ENCODE results near the gene VASH1. TPM values are rescaled to one million over a fixed set of nuclear protein-coding genes. Genes with fewer than 3 reads are reported as not detected.
A peak's percentile ranks its signal among the peaks of the same experiment; 100 is the strongest.

Gene VASH1
- total RNA-seq, 2 experiments from 2014 or later, result 7.3 to 9.2 TPM

- Mint-ChIP-seq H3K36me3 (ENCODE audit: low read depth) (peaks cover 41% of the 10 kb centered on the region), H3K4me1 (ENCODE audit: low read depth) (peaks cover 35% of the 10 kb centered on the region), H3K27ac (peak overlapping the region; percentile 96), H3K9me3 (no peaks in the 10 kb centered on the region), H3K4me3 (peak overlapping the region; percentile 96), H3K27me3 (no peaks in the 10 kb centered on the region)
- intact Hi-C loops (cut with DNase I, micrococcal nuclease), result loop anchor here in 1 of 2 experiments (2.0 to 10.0 kb wide), 5 partner anchors 507 to 825 kb away; partner anchors contain the start of genes AHSA1, IFT43, SAMD15 and SPTLC2
- H3K27ac ChIP-seq (ENCODE audit: low read depth in 1 of 2, low read length in 2 of 2), result peak overlapping the region; percentile 39 to 67
- H3K4me1 ChIP-seq (ENCODE audit: insufficient read depth, low read length), result peaks cover 28% of the 10 kb centered on the region
- no peak for TF ChIP-seq CTCF (IDR thresholded peaks at IDR 0.05)
- H3K27me3 ChIP-seq (ENCODE audit: control insufficient read depth in 1 of 2, insufficient read depth in 2 of 2, low read length in 2 of 2), result no peaks in the 10 kb centered on the region
- ChIA-PET CTCF (interaction anchor here (0.9 to 1.8 kb wide), 6 partner anchors 27 to 504 kb away, joined by 3 to 7 read pairs (median 4); no protein-coding TSS in a partner anchor), POLR2A (interaction anchor here (0.6 to 1.9 kb wide), 12 partner anchors 12 to 1039 kb away, joined by 3 to 7 read pairs (median 4); partner anchors contain the start of genes CIPC and VASH1)
- DNase-seq (peak in 3 of 14 experiments; percentile 4 to 34 (median 27)), ATAC-seq (ENCODE audit: poor library complexity) (no peak)
- H3K4me3 ChIP-seq (ENCODE audit: low read length), result peak overlapping the region; percentile 84
- no peaks in the 10 kb centered on the region for H3K9me3 ChIP-seq (ENCODE audit: control insufficient read depth in 1 of 2, insufficient read depth in 1 of 2, low read length in 2 of 2)
- H3K36me3 ChIP-seq (ENCODE audit: insufficient read depth, low read length), result peaks cover 22% of the 10 kb centered on the region
Measured at GRCh38 chr14:76812093-76812421, 50.8 kb downstream of the VASH1 start.

- TF ChIP-seq CTCF (IDR thresholded peaks at IDR 0.05), result no peak
- Histone ChIP-seq H3K4me1 (ENCODE audit: insufficient read depth, low read length) (peaks cover 28% of the 10 kb centered on the region), H3K36me3 (ENCODE audit: insufficient read depth, low read length) (peaks cover 15% of the 10 kb centered on the region), H3K4me3 (ENCODE audit: low read length) (peak within 1 kb of the TSS; percentile 84), H3K9me3 (ENCODE audit: control insufficient read depth in 1 of 2, insufficient read depth in 1 of 2, low read length in 2 of 2) (no peaks in the 10 kb centered on the region), H3K27me3 (ENCODE audit: control insufficient read depth in 1 of 2, insufficient read depth in 2 of 2, low read length in 2 of 2) (no peaks in the 10 kb centered on the region), H3K27ac (ENCODE audit: low read depth in 1 of 2, low read length in 2 of 2) (peak within 1 kb of the TSS; percentile 67 to 85)
- Mint-ChIP-seq H3K4me1 (ENCODE audit: low read depth) (peaks cover 35% of the 10 kb centered on the region), H3K9me3 (no peaks in the 10 kb centered on the region), H3K27me3 (no peaks in the 10 kb centered on the region), H3K27ac (peak within 1 kb of the TSS; percentile 96), H3K4me3 (peak within 1 kb of the TSS; percentile 97), H3K36me3 (ENCODE audit: low read depth) (peaks cover 35% of the 10 kb centered on the region)
- intact Hi-C loops (cut with DNase I, micrococcal nuclease), result loop anchor here in 1 of 2 experiments (1.0 to 10.0 kb wide), 6 partner anchors 286 to 825 kb away; partner anchors contain the start of genes AHSA1, CIPC, IFT43 and SAMD15
- ChIA-PET POLR2A (interaction anchor here (0.6 to 1.9 kb wide), 14 partner anchors 28 to 1038 kb away, joined by 3 to 7 read pairs (median 3); partner anchors contain the start of genes CIPC, SAMD15, TMED8 and VASH1), CTCF (interaction anchor here (1.4 to 1.8 kb wide), 2 partner anchors 28 to 102 kb away, joined by 4 to 7 read pairs; no protein-coding TSS in a partner anchor)
- peak; percentile 90 for ATAC-seq (ENCODE audit: poor library complexity)
- DNase-seq, result peak; percentile 94 to 99 (median 98)
Measured at GRCh38 chr14:76812422-76813383, 51.4 kb downstream of the VASH1 start, which contains the start of gene ANGEL1. ANGEL1 (minus strand) TSS chr14:76812882; CDS start chr14:76812827, 55 bp downstream.

All from CD4-positive, alpha-beta T cell (primary cell).